A549 (cell line): ENCODE data around the gene SLC17A7. TPM values are rescaled to one million over a fixed set of nuclear protein-coding genes. Genes with fewer than 3 reads are reported as not detected.

Experiments used
- ATAC-seq, 2 experiments: fragments of 200-7000 bp in 1 of 2; fragments of >200 bp in 1 of 2; cut with Nextera tagmentation in 1 of 2; cut with Tn5 transposase in 1 of 2; 3 replicates each; pipeline versions ENCODE4 v1.8.0 to v1.9.1; 2018 to 2020; ENCODE audit warnings: mild to moderate bottlenecking in 1 of 2, moderate library complexity in 1 of 2
- CTCF ChIA-PET: fragments of 300-600 bp; sonication (Branson Sonifier 250); formaldehyde crosslinking; extraction: SDS; loops from one replicate; lab custom pipeline; 2021; ENCODE audit warnings: antibody characterized with exemption, inconsistent platforms; lab: Yijun Ruan, JAX
- POLR2A ChIA-PET: fragments of 350-600 bp; formaldehyde crosslinking; extraction: SDS; loops from one replicate; lab custom pipeline; 2021; ENCODE audit warnings: antibody characterized with exemption, inconsistent platforms; lab: Yijun Ruan, JAX
- DNase-seq, 2 experiments: peaks; one replicate each; pipeline versions ENCODE4 v3.0.0 to v3.0.0-alpha.2; 2011 to 2016; ENCODE audit warnings: low read depth in 1 of 2, low spot score in 1 of 2
- FAIRE-seq: peaks from 2 replicates; lab custom pipeline; 2011; peaks lifted over from hg19 to GRCh38; lab: Jason Lieb, UNC
- H3K27ac ChIP-seq, 2 experiments: fragments of >200 bp; sonication (Bioruptor Twin); formaldehyde crosslinking; 3 replicates each; pipeline ENCODE4 v1.5.1; 2016 to 2017
- H3K4me1 ChIP-seq: fragments of >200 bp; sonication (Bioruptor Twin); formaldehyde crosslinking; 3 replicates; pipeline ENCODE4 v1.6.1; 2016
- H3K4me2 ChIP-seq: fragments of >200 bp; sonication (Bioruptor Twin); formaldehyde crosslinking; 3 replicates; pipeline ENCODE4 v1.6.1; 2016
- H3K4me3 ChIP-seq: fragments of >200 bp; sonication (Bioruptor Twin); formaldehyde crosslinking; 3 replicates; pipeline ENCODE4 v1.5.1; 2016
- H3K9me3 ChIP-seq: fragments of >200 bp; sonication (Bioruptor Twin); formaldehyde crosslinking; 3 replicates; pipeline ENCODE4 v1.6.1; 2016
- CBX2 ChIP-seq: fragments of 200-600 bp; sonication (generic); IDR thresholded peaks from 2 replicates; pipeline ENCODE4 v1.6.1; 2016; ENCODE audit warnings: low read depth, mild to moderate bottlenecking, borderline replicate concordance
- CEBPB ChIP-seq, 2 experiments: fragments of >200 bp in 1 of 2; sonication (Bioruptor Twin) in 1 of 2; formaldehyde crosslinking in 1 of 2; IDR thresholded peaks; 2 replicates each; pipeline ENCODE4 v1.6.1; 2012 to 2016
- CHD2 ChIP-seq: fragments of 150-350 bp; IDR thresholded peaks from 2 replicates; pipeline ENCODE4 v1.6.1; 2014; ENCODE audit warnings: low read length; ENCODE audit not compliant: partially characterized antibody
- CHD4 ChIP-seq: fragments of 200-600 bp; sonication (generic); IDR thresholded peaks from 2 replicates; pipeline ENCODE4 v1.6.1; 2016; ENCODE audit warnings: antibody characterized with exemption, mild to moderate bottlenecking, borderline replicate concordance
- HOXB13 ChIP-seq: fragments of 250-450 bp; sonication (Bioruptor Pico); IDR thresholded peaks from 2 replicates; pipeline ENCODE4 v1.5.0; 2020; ENCODE audit warnings: low read depth, mild to moderate bottlenecking, moderate library complexity
- HOXB5 ChIP-seq: fragments of 250-450 bp; sonication (Bioruptor Pico); IDR thresholded peaks from 2 replicates; pipeline ENCODE4 v1.5.0; 2020; ENCODE audit warnings: mild to moderate bottlenecking, moderate library complexity
- JUN ChIP-seq, 2 experiments: fragments of >200 bp; sonication (Bioruptor Twin); formaldehyde crosslinking; IDR thresholded peaks; 2 replicates in 1 of 2; 3 replicates in 1 of 2; pipeline ENCODE4 v1.6.1; 2016 to 2017
- KDM5A ChIP-seq: fragments of 200-600 bp; sonication (generic); IDR thresholded peaks from 2 replicates; pipeline ENCODE4 v1.6.1; 2016; ENCODE audit warnings: antibody characterized with exemption, mild to moderate bottlenecking
- POLR2A ChIP-seq: IDR thresholded peaks from 2 replicates; pipeline ENCODE4 v1.6.1; 2012; ENCODE audit warnings: mild to moderate bottlenecking, low read length
- RCOR1 ChIP-seq: fragments of 150-350 bp; IDR thresholded peaks from 2 replicates; pipeline ENCODE4 v1.6.1; 2014; ENCODE audit warnings: antibody characterized with exemption, low read length, low read depth
- SMC3 ChIP-seq: fragments of >200 bp; sonication (Bioruptor Twin); formaldehyde crosslinking; IDR thresholded peaks from 3 replicates; pipeline ENCODE4 v1.6.1; 2018; ENCODE audit warnings: inconsistent platforms
- TP53 ChIP-seq: fragments of 250-450 bp; sonication (Bioruptor Pico); IDR thresholded peaks from 2 replicates; pipeline ENCODE4 v1.5.0; 2021; ENCODE audit warnings: mild to moderate bottlenecking, moderate library complexity
- ZNF302 ChIP-seq: fragments of 250-450 bp; sonication (Bioruptor Pico); IDR thresholded peaks from 2 replicates; pipeline ENCODE4 v1.9.0; 2021; ENCODE audit warnings: inconsistent platforms, mild to moderate bottlenecking, moderate library complexity
- ZSCAN20 ChIP-seq: fragments of 250-450 bp; sonication (Bioruptor Pico); IDR thresholded peaks from 2 replicates; pipeline ENCODE4 v1.8.0; 2022; ENCODE audit warnings: mild to moderate bottlenecking, moderate library complexity
- WGBS: methylation state at CpG from one replicate; pipeline ENCODE4 v1.1.6; 2017; ENCODE audit errors: missing lambda C conversion rate; 5-methylcytosine and 5-hydroxymethylcytosine counted together
- polyA plus RNA-seq, 4 experiments: library from polyadenylated mRNA; depleted of rRNA in 3 of 4; stranded (reverse); fragments of >200 nt; fragmentation: RNase III in 1 of 4; extraction: RNeasy Plus Mini Kit Qiagen cat#74134 plus additional on column Dnase treatment in 1 of 4; gene quantifications; 2 replicates in 3 of 4; 3 replicates in 1 of 4; pipeline ENCODE4 v1.2.3, GENCODE V29; 2011 to 2017
- TF ChIP-seq, protein P1 (sequence below): fragments of >200 bp; sonication (Bioruptor Twin); formaldehyde crosslinking; IDR thresholded peaks from 3 replicates; pipeline ENCODE4 v1.5.1; 2016
- TF ChIP-seq, protein P2 (sequence below): fragments of 250-450 bp; sonication (Bioruptor Pico); IDR thresholded peaks from 2 replicates; pipeline ENCODE4 v1.5.0; 2021; ENCODE audit warnings: mild to moderate bottlenecking, moderate library complexity, borderline replicate concordance
- TF ChIP-seq, protein P3 (sequence below): fragments of 450-650 bp; IDR thresholded peaks from 2 replicates; pipeline ENCODE4 v1.6.1; 2014; ENCODE audit warnings: antibody characterized with exemption
- TF ChIP-seq, protein P4 (sequence below): IDR thresholded peaks from 2 replicates; pipeline ENCODE4 v1.6.1; 2012

SLC17A7 gene
- polyA plus RNA-seq, 2 of the 4 experiments (the other 2 are of a cell fraction), result 0.39 to 0.48 TPM

DNA sequence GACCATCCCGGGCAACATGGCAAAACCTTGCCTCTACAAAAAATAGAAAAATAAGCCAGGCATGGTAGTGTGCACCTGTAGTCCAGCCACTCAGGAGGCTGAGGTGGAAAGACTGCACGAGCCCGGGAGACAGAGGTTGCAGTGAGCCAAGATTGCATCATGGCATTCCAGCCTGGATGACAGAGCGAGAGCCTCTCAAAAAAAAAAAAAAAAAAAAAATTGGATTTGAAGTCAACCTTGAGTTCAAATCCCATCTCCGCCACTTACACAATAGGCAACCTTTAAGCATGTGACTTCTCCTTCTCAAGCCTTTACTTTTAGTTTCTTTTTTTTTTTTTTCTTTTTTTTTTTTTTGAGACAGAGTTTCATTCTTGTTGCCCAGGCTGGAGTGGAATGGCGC is 41.3 kb downstream of the SLC17A7 start:
- no peak for FAIRE-seq
- no peak overlapping the region for H3K4me3 ChIP-seq
- TF ChIP-seq CEBPB (IDR thresholded peaks at IDR 0.05) (0 out of 4 replicates have a peak, but pooled peaks of 1 of the 2 experiments have one; percentile 14), POLR2A (no peak)

DNA sequence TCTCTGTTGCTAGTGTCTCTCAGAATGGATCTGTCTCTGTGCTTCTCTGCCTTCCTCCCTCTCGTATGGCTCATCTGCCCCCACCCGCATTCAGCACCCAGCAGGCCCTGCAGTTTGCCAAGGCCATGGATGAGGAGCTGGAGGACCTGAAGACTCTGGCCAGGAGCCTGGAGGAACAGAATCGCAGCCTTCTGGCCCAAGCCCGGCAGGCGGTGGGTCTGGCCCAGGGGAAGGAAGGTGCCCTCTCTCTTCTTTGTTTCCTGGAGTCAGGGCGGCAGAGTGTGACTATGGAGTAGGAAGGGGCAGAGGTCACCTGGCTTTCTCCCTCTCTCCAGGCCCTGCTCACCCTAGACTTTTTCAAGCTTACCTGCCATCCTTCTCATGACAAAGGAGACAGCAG is 42.4 kb downstream of the SLC17A7 start:
- TF ChIP-seq, protein P1, sequence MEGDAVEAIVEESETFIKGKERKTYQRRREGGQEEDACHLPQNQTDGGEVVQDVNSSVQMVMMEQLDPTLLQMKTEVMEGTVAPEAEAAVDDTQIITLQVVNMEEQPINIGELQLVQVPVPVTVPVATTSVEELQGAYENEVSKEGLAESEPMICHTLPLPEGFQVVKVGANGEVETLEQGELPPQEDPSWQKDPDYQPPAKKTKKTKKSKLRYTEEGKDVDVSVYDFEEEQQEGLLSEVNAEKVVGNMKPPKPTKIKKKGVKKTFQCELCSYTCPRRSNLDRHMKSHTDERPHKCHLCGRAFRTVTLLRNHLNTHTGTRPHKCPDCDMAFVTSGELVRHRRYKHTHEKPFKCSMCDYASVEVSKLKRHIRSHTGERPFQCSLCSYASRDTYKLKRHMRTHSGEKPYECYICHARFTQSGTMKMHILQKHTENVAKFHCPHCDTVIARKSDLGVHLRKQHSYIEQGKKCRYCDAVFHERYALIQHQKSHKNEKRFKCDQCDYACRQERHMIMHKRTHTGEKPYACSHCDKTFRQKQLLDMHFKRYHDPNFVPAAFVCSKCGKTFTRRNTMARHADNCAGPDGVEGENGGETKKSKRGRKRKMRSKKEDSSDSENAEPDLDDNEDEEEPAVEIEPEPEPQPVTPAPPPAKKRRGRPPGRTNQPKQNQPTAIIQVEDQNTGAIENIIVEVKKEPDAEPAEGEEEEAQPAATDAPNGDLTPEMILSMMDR, result no peak
- TF ChIP-seq ZSCAN20 (CRISPR knock-in tag) (no peak), CHD2 (no peak), KDM5A (no peak), RCOR1 (no peak), CHD4 (no peak), CBX2 (no peak)
- 80% methylated on average over 6 of the region's 6 CpGs for WGBS
- Histone ChIP-seq H3K4me2 (no peak overlapping the region), H3K27ac (0 out of 6 replicates have a peak overlapping the region, but pooled peaks of 1 of the 2 experiments have one; percentile 15), H3K4me3 (no peak overlapping the region), H3K4me1 (no peaks in the 10 kb centered on the region), H3K9me3 (no peaks in the 10 kb centered on the region)
- POLR2A ChIA-PET, result no interaction called here
- FAIRE-seq (no peak), DNase-seq (no peak), ATAC-seq (no peak)
- CTCF ChIA-PET, result no interaction called here

More for the DNA sequence above, 41.3 kb downstream of the SLC17A7 start:
- 70% methylated on average over 6 of the region's 6 CpGs for WGBS
- Histone ChIP-seq H3K4me2 (no peak overlapping the region), H3K9me3 (no peaks in the 10 kb centered on the region), H3K27ac (no peak overlapping the region), H3K4me1 (no peaks in the 10 kb centered on the region)
- ATAC-seq (no peak), DNase-seq (no peak)
- ChIA-PET CTCF (interaction anchor here (0.7 to 8.0 kb wide), 3 partner anchors 9 to 302 kb away, joined by 3 to 68 read pairs (median 5); no protein-coding TSS in a partner anchor), POLR2A (no interaction called here)

DNA sequence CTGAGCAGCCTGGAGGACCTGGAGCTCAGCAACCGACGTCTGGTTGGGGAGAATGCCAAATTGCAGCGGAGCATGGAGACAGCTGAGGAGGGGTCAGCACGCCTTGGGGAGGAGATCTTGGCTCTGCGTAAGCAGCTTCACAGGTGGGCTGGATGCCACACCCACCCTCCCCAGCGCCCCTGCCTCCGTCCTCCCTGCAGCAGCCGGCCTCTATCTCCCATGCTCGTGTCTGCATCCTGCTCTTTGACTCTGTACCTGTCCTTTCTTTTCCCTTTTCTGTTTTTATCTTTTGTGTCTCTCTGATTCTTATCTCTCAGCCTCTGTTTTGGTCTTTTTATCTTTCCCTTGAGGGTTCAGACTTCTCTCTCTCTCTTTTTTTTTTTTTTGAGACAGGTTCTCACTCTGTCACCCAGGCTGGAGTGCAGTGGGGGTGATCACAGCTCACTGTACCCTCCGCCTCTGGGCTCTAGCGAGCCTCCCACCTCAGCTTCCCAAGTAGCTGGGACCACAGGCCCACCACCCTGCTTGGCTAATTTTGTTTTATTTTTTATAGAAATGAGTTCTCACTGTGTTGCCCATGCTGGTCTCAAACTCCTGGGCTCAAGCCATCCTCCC is 43.2 kb downstream of the SLC17A7 start:
- WGBS, result 65% methylated on average over 11 of the region's 11 CpGs
- H3K27ac ChIP-seq, result no peak overlapping the region
- DNase-seq (no peak), ATAC-seq (no peak), FAIRE-seq (no peak)
- no peaks in the 10 kb centered on the region for H3K4me1 ChIP-seq
- ChIA-PET CTCF (interaction anchor here (1.2 to 10.9 kb wide), 2 partner anchors 50 to 75 kb away, joined by 4 to 244 read pairs; partner anchors contain the start of genes ALDH16A1, FLT3LG, PIH1D1 and SLC17A7), POLR2A (interaction anchor here (0.7 kb wide), 1 partner anchor 38 kb away, joined by 3 read pairs; no protein-coding TSS in a partner anchor)
- no peak overlapping the region for H3K4me3 ChIP-seq
- no peaks in the 10 kb centered on the region for H3K9me3 ChIP-seq
- H3K4me2 ChIP-seq, result no peak overlapping the region
- no peak for TF ChIP-seq HOXB13 (CRISPR knock-in tag)
- TF ChIP-seq, protein P2, sequence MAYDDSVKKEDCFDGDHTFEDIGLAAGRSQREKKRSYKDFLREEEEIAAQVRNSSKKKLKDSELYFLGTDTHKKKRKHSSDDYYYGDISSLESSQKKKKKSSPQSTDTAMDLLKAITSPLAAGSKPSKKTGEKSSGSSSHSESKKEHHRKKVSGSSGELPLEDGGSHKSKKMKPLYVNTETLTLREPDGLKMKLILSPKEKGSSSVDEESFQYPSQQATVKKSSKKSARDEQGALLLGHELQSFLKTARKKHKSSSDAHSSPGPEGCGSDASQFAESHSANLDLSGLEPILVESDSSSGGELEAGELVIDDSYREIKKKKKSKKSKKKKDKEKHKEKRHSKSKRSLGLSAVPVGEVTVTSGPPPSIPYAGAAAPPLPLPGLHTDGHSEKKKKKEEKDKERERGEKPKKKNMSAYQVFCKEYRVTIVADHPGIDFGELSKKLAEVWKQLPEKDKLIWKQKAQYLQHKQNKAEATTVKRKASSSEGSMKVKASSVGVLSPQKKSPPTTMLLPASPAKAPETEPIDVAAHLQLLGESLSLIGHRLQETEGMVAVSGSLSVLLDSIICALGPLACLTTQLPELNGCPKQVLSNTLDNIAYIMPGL (CRISPR knock-in tag), result no peak
- TF ChIP-seq, protein P3, sequence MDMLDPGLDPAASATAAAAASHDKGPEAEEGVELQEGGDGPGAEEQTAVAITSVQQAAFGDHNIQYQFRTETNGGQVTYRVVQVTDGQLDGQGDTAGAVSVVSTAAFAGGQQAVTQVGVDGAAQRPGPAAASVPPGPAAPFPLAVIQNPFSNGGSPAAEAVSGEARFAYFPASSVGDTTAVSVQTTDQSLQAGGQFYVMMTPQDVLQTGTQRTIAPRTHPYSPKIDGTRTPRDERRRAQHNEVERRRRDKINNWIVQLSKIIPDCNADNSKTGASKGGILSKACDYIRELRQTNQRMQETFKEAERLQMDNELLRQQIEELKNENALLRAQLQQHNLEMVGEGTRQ, result no peak
- TF ChIP-seq ZNF302 (CRISPR knock-in tag), result no peak
- no peak for TF ChIP-seq TP53 (CRISPR knock-in tag)
- no peak for TF ChIP-seq SMC3
- TF ChIP-seq HOXB5 (CRISPR knock-in tag), result no peak
- TF ChIP-seq, protein P4, sequence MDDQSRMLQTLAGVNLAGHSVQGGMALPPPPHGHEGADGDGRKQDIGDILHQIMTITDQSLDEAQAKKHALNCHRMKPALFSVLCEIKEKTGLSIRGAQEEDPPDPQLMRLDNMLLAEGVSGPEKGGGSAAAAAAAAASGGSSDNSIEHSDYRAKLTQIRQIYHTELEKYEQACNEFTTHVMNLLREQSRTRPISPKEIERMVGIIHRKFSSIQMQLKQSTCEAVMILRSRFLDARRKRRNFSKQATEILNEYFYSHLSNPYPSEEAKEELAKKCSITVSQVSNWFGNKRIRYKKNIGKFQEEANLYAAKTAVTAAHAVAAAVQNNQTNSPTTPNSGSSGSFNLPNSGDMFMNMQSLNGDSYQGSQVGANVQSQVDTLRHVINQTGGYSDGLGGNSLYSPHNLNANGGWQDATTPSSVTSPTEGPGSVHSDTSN, result no peak
- TF ChIP-seq JUN (IDR thresholded peaks at IDR 0.05), result no peak
